ENCODE data around the gene COL8A1. TPM values are rescaled to one million over a fixed set of nuclear protein-coding genes. Genes with fewer than 3 reads are reported as not detected.

COL8A1 gene
- total RNA-seq, 1 donor from 2014 or later: 14.1 TPM

DNA sequence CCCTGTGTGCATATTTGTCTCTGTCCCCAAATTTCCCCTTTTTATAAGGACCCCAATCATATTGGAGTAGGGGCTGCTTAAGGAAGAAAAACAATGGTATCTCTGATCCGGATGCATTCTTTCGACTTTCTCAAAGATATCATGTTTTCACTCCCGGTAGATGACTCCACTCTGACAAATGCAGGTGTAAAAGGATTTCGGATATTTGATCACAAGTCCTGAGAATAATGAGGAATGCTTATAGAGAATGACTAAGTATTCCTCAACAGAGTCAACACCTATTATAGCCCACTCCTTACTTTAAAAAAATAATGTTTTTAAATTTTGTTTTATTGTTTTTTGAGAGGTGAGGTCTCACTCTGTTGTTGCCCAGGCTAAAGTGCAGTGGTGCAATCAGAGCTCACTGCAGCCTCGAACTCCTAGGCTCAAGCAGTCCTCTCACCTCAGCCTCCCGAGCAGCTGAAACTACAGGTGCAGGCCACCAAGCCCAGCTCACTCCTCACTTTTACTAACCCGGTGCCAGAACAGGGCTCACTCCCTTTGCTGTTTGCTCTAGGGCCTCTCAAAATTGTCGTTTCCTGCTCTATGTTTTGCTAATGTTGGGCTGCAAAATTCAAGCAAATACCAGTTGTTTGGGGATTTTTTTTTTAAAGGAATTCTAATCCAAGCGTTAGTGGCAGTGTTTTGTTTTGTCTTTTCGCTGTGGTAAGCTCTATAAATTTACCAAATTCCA is 24.6 kb downstream of the COL8A1 start:
- intact Hi-C loops (cut with DNase I): no loop called here
- no peak for ATAC-seq
- DNase-seq (ENCODE audit: missing footprints): no peak

DNA sequence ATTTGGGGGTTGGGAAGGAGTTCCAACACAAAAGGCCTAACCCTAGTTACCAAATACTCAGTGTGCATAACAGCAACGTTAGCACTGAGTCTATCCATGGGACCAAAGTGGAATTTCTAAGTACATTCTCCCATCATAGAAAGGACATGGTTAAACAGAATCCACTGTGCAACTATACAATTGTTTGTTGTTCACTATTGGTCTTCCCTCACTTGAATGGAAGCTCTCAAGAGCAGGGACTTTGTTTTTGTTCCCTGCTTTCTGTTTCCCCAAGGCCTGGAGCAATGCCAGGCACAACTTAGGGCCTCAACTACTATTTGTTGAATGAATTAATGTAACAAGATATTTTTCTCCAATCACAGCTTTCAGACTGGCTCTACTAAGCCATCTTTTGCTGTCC is 25.6 kb downstream of the COL8A1 start:
- intact Hi-C loops (cut with DNase I): no loop called here
- ATAC-seq (no peak), DNase-seq (ENCODE audit: missing footprints) (no peak)

DNA sequence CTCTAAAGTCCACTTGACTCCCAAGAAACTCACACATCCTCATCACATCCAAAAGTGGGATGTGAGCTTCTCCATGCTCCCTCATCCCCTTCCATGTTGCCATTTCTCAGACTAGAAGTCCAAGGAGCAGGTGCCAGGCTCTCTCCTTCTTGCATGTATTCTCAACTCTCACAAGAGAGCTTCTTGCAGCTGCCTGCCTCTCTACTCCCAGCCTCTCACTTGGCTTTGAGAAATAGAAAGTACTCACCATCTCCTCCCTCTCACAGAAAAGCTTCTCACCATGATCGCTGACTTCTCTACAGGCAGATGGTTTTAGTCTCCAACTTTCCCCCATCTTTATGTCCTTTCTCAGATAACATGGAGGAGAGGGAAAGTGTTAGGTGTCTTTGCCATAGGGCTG is 26.6 kb downstream of the COL8A1 start:
- DNase-seq (ENCODE audit: missing footprints): no peak
- ATAC-seq: no peak
- intact Hi-C loops (cut with DNase I): no loop called here

DNA sequence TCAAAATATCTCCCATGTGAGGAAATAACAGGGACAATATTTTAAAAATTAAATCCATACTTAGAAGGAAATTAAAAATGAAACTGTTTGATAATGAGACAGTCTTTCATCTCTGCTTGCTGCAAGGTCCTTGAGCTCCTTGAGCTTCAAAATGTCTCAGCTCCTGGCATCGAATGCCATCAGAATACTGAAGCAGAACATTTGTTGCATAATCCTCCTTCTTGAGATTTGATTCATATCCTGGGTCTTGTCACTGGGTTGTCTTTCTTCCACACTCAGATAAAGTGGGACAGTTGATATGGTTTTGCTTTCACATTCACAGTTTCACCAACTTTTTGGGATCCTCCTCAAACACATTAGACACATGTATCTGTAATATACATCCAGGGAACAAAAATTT is 27.8 kb downstream of the COL8A1 start:
- DNase-seq (ENCODE audit: missing footprints) (no peak), ATAC-seq (peak; percentile 66)
- intact Hi-C loops (cut with DNase I): no loop called here

DNA sequence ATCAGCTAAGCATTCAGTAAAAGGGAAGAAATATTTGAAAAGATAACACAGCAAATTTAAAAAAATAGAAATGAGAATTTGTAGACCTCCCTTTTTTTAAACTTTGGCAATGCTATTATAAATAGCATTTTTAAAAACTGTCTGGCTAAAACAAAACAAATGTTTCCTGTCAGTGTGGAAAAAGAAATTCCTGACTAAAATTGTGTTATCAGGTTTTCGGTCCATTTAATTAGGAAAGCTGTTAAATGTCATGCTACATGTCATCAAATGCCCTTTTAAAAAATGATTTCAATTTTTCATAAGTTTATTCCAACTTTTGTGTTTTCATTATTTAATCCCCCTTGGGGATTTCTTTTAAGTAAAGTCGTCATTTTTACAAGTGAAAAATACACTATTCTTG is 29.6 kb downstream of the COL8A1 start:
- DNase-seq (ENCODE audit: missing footprints): no peak
- intact Hi-C loops (cut with DNase I): no loop called here
- no peak for ATAC-seq

DNA sequence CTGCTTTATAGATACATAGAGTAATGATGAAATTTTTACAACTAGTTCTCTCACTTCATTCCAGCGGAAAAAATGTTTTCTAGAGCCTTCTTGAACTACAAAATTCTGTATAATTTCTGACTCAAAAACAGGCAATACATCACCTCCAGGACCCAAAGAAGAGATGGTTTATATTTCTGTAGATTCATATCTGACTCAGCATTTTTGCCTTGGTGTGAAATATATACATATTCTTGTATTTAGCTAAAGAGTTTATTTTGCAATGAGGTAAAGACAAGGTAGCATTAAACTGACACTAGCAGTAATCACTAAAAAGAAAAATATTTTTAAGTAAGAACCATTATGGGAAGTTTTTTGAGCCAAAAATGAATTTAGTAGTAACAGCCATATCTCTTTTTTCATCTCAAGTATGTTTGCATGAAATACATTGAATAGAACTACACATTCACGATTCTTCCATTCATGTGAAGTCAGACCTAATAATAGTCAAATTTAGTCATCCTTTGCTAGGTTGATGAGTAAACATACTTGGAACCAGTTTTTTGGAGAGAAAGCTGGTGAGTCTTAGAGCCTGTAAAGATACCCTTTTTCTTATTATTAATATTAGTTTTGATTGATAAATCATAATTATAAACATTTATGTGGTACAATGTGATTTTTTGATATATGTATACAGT is 31.6 kb downstream of the COL8A1 start:
- DNase-seq (ENCODE audit: missing footprints) (no peak), ATAC-seq (no peak)
- intact Hi-C loops (cut with DNase I): no loop called here

DNA sequence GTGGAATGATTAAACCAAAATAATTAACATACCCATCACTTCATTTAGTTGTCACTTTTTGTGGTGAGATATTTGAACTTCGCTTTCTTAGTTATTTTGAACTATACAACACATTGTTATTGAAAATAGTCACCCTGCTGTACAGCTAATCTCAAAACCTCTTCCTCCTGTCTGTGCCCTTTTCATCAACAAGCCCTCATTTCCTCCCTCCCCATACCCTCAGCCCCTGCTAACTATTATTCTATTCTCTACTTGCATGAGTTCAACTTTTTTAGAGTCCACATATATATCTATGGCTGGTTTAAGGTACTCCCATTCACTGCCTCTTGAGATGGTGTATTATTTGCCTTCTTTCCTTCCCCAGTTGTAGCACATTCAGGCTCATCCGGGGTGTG is 32.2 kb downstream of the COL8A1 start:
- no peak for DNase-seq (ENCODE audit: missing footprints)
- no peak for ATAC-seq
- intact Hi-C loops (cut with DNase I): no loop called here

DNA sequence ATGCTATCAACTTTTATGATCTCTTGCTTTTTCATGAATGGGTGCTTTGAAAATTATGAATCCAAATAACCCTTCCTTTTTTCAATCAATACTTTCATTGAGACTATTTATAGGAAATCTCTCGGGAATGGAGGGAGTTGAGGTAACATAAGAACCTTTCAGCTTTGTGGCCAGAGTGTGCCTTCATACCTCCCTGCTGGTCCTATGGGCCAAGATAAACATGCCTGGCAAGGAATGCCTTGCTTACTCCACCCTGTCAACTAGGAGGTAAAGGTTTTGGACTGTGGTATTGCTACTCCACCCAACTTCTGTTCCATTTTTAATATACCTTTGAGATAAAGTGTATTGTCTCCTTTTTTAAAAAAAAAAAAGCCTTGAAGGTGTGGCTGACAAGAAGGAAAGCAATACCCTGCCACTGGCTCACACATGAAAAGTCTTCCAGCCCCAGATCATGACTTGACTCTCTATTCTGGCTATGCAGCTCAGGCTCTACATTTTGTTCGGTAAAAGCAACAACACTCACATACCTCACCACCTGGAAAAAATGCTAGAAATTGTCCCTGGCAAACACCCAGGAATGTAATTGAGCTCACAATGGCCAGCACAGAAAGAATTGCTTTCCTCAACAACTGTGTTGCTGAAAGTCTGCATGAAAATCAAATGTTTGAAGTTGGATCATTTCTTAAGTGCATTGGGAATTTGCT is 35.8 kb downstream of the COL8A1 start:
- intact Hi-C loops (cut with DNase I): no loop called here
- ATAC-seq: no peak
- no peak for DNase-seq (ENCODE audit: missing footprints)

DNA sequence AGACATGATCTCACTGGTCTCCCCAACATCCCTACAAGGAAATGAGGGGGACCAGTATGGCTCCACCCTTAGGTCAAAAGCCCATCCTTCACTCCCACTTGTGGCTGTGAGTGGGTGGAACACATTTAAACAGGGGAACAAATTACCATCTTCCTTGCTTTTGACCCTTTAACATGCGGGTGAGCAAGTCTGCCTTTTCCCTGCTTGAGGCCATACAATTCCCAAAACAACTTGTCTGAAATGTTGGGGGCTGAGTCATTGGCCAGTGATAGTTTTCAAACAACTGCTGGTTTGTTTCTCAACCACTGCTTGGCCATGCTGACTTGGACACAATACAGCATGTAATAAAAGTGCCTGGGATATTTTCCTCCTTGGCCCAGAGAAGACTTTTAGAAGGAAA is 39.6 kb downstream of the COL8A1 start:
- peak; percentile 92 for ATAC-seq
- intact Hi-C loops (cut with DNase I): no loop called here
- no peak for DNase-seq (ENCODE audit: missing footprints)

DNA sequence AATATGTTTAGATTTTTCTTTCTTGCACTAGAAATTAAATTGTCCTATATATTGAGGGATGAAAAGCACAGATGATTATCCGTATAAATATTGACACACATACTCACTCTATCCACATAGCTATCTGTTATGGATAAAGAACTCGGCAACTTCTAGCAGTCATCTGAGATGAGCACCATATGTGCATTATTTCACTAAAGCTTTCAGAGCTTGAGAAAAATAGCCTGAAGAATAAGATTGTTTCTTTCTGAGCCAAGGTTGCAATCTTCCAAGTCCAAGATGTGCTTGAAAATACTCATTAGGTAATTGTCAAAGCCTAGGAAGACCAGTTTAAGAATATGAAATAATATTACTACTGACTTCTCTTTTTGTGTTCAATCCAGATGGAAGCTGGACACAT is 40.5 kb downstream of the COL8A1 start:
- intact Hi-C loops (cut with DNase I): no loop called here
- ATAC-seq (peak; percentile 54), DNase-seq (ENCODE audit: missing footprints) (no peak)

DNA sequence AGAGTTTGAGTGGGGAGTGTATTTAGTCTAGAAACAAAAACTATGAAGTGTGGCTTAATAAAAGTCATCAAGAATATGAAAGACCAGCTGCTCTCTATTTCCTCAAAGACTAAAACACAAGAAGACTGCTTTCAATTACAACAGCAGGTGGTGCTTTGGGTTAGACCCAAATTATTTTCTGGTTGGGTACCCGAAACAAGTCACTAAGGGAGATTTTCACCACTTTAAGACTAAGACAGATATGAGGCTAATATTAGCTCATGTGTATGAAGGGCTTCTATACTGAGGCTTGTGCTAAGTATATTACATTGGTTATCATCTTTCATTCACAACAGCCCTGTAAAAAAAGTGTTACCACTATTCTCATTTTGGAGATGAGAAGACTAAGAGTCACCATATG is 43.1 kb downstream of the COL8A1 start:
- no peak for DNase-seq (ENCODE audit: missing footprints)
- no peak for ATAC-seq
- intact Hi-C loops (cut with DNase I): loop anchor here (10.0 kb wide), 1 partner anchor 137 kb away; no protein-coding TSS in a partner anchor

DNA sequence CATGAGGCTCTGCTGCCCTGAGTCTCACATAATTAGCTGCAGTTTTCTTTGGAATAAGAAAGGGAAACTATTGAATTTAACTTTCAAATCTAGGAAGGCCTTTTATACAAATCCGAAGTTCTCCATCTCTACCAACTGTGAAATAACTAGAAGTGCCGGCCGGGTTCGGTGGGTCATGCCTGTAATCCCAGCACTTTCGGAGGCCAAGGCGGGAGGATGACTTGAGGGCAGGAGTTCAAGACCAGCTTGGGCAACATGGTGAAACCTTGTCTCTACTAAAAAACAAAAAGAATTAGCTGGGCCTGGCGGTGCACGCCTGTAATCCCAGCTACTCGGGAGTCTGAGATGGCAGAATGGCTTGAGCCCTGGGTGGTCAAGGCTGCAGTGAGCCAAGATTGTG is 43.6 kb downstream of the COL8A1 start:
- ATAC-seq (no peak), DNase-seq (ENCODE audit: missing footprints) (no peak)
- intact Hi-C loops (cut with DNase I): loop anchor here (10.0 kb wide), 1 partner anchor 137 kb away; no protein-coding TSS in a partner anchor

DNA sequence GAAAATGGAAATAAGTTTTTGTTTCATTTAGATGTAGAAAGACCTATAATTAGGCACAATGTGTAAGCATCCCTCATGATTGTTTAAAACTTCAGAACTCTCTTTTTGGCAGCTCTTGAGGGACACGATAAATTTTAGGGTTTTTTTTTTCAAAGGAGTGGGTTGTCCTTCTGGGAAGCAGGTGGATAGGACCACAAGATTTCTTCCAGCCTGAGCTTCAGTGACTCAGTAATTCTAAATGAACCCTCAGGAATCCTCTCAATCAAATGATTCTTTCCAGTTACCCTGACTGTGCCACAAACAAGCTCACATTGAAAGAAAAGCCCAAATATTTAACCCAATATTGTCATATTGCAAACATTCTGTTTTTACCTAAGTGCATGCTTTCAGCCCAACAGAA is 45.1 kb downstream of the COL8A1 start:
- intact Hi-C loops (cut with DNase I): loop anchor here (10.0 kb wide), 1 partner anchor 139 kb away; no protein-coding TSS in a partner anchor
- ATAC-seq: no peak
- DNase-seq (ENCODE audit: missing footprints): no peak

DNA sequence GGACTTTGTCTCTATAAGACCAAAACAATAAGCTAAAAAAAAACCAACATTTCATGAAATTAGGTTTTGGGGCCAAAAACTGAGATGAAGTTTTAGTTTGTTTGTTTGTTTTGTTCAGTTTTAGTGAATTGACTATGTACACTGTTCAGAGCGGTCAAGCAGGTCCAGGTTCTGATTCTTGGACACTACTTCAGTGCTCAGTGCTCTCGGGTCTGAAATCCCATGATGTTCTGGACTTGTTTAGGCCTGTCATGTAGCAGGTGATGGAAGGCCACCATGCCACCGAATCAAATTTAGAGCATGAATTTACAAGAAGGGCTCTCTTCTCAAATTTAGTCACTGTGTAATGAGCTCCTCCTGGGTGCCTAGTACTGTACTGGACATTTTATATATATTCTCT is 45.5 kb downstream of the COL8A1 start:
- intact Hi-C loops (cut with DNase I): loop anchor here (10.0 kb wide), 1 partner anchor 139 kb away; no protein-coding TSS in a partner anchor
- DNase-seq (ENCODE audit: missing footprints) (no peak), ATAC-seq (no peak)

DNA sequence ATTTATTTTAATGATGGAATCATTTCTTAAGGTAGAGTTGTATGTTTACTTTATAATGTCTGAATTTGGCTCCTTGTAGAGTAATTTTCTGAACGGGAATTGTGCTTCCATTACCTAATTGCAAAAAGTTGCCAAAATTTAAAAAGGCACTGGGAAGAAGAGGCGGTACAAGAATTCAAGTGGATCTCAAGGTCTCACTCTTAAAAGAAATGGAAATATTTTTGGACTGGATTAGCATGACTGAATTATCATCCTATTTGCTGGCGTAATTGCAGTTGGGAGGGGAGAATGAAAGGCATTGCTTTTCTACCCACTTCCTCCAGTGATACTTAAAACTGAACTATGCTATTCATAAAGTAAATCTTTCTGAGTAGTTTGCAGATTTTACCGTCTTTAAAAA is 46.2 kb downstream of the COL8A1 start:
- DNase-seq (ENCODE audit: missing footprints) (no peak), ATAC-seq (peak; percentile 39)

DNA sequence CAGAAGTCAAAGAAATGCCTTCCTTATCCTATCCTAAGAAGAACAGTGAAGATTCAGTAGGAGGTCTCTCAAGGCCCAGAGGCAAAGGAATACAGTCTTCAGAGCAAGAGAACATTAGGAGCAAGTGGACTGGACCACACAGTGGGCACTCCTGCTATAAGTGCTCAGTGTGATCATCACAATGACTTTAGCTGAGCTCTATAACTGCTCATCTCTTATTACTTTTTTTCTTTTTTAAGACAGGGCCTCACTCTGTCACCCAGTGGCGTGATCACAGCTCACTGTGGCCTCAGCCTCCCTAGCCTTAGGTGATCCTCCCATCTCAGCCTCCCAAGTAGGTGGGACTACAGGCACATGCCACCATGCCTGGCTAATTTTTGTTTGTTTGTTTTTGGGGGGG is 48.1 kb downstream of the COL8A1 start:
- DNase-seq (ENCODE audit: missing footprints) (no peak), ATAC-seq (no peak)
- intact Hi-C loops (cut with DNase I): loop anchor here (2.0 to 10.0 kb wide), 3 partner anchors 39 to 188 kb away; no protein-coding TSS in a partner anchor

More for the DNA sequence above, 46.2 kb downstream of the COL8A1 start:
- intact Hi-C loops (cut with DNase I): loop anchor here (5.0 to 10.0 kb wide), 2 partner anchors 37 to 140 kb away; no protein-coding TSS in a partner anchor

DNA sequence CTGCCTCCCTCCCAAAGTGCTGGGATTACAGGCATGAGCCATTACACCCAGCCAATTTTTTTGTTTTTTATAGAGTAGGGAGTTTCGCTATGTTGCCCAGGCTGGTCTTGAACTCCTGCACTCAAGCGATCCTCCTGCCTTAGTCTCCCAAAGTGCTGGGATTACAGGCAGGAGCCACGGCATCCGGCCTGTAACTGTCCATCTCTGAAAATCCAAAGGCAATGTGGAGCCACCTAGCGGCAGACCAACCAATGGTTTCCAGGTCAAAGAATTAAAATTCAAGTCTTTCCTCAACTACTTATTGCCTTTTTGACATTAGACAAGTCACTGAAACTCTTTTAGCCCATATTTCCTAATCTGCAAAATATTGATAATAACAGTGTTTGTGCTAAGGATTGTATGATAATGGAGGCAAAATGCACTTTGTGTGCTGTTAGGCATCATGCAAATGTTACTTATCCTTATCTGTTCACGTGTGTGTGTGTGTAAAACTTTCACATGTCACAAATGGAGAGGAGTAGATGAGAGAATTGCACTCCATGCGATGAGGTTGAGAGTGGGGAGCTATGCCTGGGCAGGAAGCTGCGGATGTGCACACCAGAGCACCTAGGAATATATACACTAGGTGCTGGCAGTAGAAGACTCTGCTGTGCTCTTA is 48.7 kb downstream of the COL8A1 start:
- intact Hi-C loops (cut with DNase I): loop anchor here (2.0 to 10.0 kb wide), 3 partner anchors 40 to 188 kb away; no protein-coding TSS in a partner anchor
- no peak for ATAC-seq
- peak; percentile 63 for DNase-seq (ENCODE audit: missing footprints)

DNA sequence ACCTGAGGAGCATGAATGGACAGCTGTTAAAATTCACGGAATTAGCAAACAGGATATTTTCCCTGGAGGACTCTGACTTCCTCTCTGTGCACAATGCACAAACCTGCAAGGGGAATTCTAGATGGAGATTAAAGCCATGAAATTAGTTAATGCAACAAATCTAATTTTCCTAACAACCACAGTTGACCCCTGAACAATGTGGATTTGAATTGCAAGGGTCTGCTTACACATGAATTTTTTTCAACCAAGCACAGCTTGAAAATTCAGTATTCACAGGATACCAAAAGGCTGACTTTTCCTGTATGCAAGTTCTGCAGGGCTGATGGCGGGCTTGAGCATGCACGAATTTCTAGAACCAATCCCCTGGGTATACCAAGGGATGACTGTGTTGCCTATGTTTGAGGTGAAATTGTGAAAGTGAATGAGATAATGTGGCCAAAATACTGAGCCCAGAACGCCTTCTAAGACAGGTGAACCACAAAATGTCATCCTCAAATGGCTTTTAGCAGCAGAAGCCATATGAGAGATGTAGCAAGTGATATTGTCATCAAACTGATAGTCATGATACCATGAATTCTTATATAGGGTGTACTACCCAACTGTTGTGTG is 52.5 kb downstream of the COL8A1 start:
- DNase-seq (ENCODE audit: missing footprints) (no peak), ATAC-seq (no peak)
- intact Hi-C loops (cut with DNase I): no loop called here

DNA sequence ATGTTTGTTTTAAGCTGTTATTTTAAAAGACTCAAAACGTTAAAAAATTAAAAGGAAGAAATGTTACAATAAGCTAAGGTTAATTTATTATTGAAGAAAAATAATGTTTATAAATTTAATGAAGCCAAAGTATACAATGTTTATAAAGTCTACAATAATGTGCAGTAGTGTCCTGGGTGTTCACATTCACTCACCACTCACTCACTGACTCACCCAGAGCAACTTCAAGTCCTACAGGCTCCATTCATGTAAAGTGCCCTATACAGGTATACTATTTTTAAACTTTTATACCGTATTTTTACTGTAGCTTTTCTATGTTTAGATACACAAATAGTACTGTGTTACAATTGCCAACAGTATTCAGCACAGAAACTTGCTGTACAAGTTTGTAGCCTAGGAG is 55.2 kb downstream of the COL8A1 start:
- no peak for ATAC-seq
- no peak for DNase-seq (ENCODE audit: missing footprints)
- intact Hi-C loops (cut with DNase I): no loop called here

Data from Right ventricle myocardium inferior (tissue), 1 donor.